GM21526 (cell line): ENCODE data around the gene POLH.

Source experiments
- ATAC-seq: cut with Tn5 transposase; IDR thresholded peaks from one replicate; pipeline ENCODE4 v1.9.1; 2021; ENCODE audit warnings: moderate library complexity; ENCODE audit not compliant: unreplicated experiment, low FRiP score

POLH gene

DNA sequence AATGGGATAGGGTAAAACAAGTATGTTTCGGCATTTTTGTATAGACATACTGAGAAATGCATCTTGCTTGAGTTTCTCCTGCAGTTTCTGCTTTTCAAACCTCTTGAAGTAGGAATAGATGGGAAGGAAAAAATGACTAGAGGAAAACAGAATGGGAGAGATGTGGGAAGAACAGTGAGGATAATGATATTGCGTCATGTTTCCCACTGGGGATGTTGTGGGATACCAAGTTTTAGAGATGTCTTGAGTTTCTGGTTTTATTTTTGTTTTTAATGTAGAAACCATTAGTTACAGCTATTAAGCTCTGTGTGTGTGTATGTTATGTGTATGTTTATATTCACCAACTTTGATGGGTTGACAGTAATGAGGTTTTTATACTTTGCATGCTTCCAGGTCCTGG lies 24.6 kb downstream of the POLH start:
- no peak for ATAC-seq

DNA sequence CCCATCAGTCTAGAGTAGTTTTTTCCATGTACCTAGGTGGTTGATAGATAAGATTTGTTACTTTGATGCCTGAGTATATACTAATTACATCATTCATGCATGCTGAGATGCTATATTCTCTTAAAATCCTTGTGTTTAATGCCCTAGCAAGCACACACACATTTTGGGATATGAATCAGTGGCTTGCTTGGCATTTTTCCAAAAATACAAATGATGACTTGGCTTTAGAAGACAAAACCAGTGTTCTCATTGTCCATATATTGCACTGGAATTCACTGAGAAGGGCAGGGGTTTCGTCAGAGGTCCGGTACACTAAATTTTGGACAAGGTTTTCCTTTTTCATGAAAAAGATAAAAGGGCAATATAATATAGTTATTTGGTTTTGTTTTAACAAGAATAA lies 28.2 kb downstream of the POLH start:
- ATAC-seq, result no peak

DNA sequence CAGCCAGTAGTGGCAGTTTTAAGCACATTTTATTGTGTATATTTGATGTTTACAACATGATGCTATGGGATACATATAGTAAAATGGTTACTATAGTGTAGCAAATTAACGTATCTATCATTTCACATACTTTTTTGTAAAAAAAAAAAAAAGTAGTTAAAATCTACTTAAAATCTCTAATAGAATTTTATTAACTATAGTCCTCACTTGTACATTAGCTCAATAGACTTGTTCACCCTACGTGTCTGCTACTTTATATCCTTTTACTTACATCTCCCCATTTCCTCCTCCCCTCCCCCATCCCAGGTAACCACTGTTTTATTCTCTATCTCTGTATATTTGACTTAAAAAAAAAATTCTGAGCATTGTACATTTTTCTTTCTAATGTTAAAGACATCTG lies 30.0 kb downstream of the POLH start:
- no peak for ATAC-seq

DNA sequence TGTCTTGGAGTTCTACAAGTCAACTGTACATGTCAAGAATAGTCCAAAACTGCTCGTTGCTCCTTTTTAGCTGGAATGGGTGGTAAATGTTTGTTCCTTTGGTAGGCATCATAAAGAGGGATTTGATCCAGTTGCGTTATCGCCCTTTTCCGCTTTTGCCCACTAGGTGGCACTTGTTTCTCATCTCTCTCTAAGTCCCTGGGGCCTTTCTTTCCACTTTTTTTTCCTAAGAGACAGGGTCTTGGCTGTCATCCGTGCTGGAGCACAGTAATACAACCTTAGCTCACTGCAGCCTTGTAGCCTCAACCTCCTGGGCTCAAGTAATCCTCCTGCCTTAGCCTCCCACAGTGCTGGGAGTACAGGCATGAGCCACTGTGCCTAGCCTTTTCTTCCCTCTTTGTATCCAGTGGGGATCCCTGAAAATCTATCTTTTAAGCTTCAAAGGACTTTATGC lies 32.4 kb downstream of the POLH start:
- no peak for ATAC-seq

DNA sequence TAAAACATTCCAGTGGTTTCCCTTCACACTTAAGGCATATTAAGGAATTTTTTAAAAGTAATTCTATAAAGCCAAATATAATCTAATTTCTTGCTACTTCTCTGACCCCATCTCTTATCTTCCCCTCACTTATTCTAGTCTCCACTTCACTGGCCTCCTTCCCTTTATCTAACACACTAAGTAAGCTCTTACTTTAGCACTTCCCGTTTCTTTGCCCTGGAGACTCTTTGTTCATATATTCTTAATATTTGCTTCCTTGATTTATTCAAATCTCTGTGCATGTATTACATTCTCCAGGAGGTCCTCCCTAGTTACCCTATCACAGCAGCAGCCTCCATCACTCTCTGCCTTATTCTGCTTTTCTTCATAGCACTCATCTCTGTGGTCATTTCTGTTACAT lies 32.8 kb downstream of the POLH start:
- no peak for ATAC-seq

DNA sequence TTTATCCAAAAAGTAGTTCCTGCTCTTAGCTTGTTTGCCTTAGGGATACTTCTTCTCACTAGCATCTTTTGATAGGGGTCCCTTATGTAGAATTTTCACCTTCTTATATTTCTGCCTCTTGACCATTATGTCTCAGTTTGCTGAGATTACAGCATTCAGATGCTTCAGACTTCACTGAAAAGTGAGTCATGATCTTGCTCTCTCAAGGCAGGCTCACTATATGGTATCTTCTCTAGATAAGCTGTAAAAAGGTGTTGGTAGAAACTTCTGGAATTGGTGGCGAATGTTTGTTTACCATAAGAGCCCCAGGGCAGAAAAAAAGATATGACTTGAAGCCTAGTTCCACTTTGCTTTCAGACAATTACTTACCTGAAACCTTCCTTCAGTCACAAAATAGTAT lies 33.4 kb downstream of the POLH start:
- no peak for ATAC-seq

DNA sequence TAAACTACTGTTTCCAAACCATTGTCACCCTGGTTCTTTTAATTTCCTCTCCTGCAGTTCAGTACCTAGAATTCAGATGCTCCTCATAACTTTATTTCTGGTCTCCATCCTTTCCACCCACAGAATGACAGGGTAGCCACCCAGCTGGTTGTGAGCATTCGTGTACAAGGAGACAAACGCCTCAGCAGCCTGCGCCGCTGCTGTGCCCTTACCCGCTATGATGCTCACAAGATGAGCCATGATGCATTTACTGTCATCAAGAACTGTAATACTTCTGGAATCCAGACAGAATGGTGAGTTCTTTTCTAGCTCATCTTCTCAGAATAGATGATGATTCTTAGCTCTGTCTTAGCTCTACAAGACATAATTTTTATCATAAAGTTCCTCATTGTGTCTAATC lies 34.4 kb downstream of the POLH start:
- no peak for ATAC-seq

DNA sequence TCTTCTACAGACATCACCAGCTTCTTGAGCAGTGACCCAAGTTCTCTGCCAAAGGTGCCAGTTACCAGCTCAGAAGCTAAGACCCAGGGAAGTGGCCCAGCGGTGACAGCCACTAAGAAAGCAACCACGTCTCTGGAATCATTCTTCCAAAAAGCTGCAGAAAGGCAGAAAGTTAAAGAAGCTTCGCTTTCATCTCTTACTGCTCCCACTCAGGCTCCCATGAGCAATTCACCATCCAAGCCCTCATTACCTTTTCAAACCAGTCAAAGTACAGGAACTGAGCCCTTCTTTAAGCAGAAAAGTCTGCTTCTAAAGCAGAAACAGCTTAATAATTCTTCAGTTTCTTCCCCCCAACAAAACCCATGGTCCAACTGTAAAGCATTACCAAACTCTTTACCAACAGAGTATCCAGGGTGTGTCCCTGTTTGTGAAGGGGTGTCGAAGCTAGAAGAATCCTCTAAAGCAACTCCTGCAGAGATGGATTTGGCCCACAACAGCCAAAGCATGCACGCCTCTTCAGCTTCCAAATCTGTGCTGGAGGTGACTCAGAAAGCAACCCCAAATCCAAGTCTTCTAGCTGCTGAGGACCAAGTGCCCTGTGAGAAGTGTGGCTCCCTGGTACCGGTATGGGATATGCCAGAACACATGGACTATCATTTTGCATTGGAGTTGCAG lies 37.9 kb downstream of the POLH start:
- no peak for ATAC-seq

DNA sequence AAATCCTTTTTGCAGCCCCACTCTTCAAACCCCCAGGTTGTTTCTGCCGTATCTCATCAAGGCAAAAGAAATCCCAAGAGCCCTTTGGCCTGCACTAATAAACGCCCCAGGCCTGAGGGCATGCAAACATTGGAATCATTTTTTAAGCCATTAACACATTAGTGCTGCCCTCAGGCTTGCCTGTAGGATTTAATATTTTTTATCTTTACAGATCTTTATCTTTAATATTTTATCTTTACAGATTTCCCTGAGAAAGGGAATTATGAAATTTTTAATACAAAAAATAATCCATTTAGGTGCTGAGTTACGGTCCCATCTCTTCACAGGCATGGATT lies 38.4 kb downstream of the POLH start:
- no peak for ATAC-seq

DNA sequence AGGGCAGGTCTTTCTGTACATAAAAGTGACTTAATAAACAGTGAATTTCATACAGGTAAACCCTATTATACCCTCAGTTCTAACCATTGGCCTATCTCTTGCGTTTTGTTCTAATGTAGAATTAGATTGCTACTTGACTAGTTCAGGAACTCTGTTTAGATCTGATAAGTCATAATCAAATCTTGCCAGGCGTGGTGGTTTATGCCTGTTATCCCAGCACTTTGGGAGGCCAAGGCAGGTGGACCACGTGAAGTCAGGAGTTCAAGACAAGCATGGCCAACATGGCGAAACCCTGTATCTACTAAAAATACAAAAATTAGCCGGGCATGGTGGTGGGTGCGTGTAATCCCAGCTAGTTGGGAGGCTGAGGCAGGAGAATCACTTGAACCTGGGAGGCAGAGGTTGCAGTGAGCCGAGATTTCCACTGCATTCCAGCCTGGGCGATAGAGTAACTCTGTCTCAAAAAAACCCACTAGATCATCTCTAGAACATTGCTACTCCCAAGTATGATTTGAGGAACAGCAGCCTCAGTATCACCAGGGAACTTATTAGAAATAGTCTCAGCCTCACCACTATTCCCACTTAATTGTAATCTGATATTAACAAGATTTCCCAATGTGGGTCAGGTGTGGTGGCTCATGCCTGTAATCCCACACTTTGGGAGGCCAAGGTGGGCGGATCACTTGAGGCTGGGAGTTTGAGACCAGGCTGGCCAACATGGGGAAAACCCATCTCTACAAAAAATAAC lies 40.9 kb downstream of the POLH start:
- ATAC-seq, result no peak

DNA sequence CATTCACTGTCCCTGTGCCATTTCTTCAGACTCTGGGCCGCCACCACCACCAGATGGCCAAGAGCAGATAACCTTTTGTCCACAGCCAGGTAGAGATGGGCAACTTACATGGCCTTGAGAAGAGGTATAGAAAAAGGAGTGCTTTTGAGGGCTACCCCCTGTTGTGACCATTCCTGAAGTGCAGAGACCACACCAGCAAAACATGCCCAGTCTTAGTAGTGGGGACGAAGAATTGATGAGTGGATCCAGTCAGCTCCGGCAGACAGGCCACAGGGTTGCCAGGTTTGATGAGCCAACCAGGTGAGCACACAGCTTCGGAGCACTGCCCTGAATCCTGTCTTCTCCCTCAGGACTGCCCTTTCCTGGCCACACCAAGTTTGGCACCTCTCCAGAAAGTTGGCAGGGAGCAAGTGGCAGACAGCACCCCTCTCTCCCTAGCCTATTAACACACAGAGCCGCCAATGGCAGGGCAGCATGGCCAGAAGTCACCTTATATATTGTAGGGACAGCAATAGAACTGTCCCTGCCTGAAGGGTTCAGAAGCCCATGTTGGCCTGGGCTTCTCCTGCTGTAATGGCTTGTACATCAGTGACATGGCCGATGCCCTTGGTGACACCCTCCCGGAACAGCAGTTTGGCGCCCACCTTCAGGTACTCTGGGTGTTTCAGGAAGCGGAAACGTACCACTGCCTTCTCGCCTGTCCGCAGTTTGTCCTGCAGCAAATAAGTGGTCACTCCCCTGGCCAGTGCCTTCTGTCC lies 45.3 kb downstream of the POLH start:
- ATAC-seq, result no peak

DNA sequence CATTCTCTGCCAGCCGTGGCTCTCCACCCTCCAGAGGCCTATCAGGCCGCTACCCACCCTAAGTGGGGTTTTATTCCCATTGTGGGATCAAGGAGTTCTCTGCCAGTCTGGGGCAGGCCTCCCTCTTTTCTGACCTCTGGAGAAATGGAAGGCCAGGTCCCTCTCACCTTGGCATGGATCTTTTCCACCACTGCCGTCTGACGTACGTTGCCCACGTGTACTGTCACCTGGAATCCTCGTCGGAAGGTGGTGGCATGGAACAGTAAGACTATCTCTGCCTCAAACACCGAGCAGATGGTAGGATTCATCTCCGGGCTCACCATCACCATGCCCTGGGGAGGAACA lies 45.8 kb downstream of the POLH start:
- ATAC-seq, result no peak

DNA sequence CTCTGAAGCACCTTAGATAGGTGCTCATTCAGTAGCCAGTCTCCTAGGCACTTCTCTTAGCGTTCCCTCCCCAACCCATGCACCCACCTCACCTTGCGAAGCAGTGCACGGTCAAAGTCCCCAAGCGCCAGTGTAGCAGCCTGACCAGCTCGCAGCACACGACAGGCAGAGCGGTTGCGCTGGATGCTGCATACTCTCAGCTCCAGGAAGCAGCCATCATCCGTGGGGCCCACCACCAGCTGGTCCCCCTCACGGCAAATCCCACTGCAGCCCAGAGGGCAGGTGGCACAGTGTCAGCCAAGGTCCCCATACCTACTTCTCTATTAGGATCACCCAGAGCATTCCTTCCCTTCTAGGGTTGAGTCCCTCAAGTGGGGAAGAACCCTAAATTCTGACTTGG lies 46.6 kb downstream of the POLH start:
- no peak for ATAC-seq

DNA sequence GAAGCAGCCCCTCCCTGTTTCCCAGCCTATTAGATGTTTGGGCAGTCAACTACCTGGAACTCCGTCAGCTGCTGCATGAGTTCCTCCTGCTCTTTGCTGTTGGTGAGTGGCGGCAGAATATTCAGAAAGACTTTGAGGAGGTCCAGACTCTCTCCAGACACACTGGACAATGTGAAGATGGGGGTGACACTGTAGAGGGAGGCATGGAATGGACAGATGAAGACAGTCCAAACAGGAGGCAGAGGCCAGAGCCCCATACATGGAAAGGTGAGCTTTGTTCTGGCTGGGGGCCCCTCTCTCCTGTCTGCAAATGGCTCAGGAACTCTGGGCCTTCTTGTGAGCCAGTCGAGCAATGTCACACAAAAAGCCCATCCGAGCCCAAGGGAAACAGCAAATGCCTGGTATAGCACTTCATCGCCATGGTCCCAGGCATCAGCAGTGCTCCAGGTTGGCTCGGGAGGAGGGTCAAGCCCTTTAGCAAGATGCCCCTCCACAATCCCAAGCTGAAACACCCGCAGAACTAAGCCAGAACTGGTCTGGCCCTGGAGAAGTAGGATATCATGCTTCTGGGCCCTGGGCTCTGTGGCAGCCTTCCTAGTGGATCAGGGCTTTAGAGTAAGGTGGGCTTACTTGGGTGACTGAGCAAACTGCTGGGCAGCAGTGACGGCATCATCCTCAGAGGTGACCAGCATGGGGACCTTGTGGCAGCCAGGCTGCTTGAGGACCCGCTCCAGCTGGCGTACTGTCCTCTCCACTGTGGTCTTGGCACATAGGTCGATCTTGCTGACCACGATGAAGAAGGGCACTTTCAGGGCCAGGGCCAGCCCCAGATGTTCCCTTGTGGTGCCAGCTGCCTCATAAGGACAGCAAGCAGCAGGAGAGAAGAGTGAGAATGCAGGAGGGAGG lies 48.1 kb downstream of the POLH start:
- no peak for ATAC-seq

DNA sequence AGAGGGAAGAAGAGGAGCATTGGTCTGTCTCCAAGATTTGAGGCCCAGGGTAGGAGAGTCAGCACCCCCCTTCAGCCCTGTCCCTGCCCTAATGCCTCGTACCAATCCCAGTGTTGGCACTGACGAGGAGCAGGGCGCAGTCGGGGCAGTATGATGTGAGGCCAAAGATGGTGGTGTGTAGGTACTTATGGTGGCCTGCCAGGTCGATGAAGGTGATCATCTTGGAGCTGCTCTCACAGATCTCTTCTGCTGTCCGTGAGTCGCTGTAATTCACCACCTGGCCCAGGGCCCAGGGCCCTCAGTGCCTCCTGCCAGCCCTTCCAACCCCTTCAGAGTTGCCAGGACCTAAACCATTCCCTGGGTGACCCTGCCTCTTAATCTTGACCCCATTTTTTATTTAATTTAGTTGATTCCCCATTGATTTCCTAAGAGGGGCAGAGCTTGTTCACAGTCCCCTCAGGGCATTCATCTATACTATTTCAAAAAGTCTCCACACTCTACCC lies 48.9 kb downstream of the POLH start:
- ATAC-seq, result no peak

DNA sequence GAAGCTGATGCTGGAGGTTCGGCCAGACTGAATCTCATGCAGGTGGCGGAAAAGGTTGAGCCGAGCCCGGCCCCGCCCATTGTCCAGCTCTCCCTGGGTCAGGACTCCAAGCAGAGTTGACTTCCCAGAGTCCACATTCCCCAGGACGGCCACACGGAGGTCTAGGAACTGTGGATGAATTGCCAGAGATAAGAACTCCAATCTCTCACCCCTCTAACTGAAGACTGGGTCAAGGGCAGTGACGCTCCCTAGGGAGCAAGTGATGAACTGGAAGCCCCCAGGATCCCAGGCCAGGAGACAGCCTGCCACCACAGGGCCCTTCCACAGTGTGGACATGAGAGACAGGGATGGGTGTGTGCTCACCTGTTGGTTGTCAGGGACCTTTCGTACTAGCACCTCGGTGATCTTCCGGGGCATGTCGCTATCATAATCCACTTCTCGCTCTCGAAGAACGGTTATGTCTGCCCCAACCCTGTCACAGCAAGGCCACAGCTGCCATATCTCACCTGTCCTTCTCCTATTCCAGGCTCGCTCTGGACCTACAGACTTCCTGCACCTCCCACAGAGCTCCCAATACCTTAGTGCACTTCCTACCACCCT lies 49.5 kb downstream of the POLH start:
- no peak for ATAC-seq

DNA sequence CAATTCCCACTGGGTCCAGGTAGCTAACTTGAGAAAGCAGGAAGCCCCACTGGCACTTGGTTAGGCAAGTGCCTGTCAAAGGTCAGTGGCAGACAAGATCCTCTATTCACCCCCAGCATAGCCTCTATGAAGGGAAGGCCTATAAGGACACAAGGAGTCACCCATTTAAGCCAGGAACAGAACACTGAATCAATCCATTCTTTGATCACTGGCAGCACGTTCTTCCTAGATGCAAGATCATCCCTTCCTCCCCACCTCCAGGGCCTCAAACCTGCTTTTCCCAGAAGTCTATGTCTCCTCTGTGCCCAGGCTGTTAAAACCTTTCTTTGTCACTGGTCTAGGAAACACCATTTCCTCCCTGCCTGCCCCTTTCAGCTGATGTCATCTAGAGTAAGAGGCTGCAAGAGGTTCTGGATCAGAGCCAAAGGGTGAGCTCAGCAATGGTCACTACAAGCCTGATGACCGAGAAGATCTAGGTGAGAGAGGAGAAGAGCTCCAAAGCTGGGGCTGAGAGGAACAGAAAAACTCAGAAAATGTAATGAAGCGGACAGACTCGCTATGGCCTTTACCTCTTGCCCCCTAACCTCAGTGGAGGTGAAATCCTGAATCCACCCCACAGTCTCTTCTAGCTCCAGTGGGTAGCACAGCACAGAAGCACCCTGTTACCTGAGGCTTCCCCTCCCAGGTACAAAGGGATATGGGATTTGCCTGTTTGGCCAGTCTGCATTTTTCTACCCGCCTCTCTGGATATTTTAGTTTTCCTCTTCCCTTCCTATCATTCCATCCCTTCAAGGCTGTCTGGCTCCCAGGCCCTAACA lies 51.2 kb downstream of the POLH start:
- ATAC-seq, result no peak

DNA sequence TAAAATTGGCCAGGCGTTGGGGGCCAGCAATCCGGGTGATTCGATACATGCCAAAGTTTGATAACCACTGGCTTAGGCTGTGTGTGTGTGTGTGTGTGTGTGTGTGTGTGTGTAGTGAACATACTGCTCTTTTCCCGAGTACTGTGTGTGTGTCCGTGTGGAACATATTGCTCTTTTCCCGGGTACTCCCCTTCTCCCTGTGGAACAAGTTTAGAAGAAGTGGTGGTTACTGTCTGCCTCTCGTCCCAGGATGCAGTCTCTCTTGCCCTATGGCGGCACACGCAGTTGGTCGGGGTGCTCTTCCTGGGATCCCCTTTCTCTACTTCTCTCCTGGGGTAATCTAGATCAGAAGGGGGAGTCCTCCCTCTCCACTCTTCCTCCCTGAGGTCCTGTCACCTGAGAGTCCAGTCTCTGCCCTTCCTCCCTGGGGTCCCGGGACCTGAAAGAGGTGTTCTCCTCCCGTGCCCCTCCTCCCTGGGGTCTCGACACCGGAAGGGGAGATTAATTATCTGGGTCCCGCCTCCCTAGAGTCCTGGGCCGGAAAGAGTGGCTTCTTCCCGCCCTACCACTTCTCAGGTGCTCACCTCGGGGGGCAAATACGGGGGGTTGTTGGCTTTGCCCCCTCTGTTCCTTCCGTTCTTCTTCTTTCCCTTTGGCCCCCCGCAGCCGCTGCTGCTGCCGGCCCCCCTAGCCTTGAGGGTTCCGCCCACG lies 52.6 kb downstream of the POLH start:
- no peak for ATAC-seq

DNA sequence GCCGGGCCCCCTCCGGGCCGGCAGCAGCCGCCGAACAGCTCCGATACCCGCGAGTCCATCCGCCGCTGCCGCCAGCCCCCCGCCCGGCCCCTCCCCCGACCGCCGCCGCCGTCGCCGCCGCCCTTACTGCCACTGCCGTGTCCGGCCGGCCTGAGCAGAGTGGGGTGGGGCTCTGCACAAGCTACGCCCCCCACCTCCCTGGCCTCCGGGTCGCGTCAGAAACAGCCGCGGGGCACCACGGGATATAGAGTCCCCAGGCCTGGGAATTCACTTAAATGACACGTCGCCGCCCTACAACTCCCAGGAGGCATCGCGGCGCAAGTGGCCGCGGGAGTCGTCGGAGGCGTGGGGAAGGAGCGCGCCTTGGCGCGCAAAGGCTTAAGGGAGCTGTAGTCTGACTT lies 53.1 kb downstream of the POLH start, which contains the start of gene GTPBP2:
Gene GTPBP2, minus strand, starts transcription at position 161 of the 401 bp plus-strand sequence. Its CDS starts 102 bp downstream, at position 59.
- peak; percentile 72 for ATAC-seq
